Keratinocyte (primary cell): ENCODE results near the gene HHIPL1. TPM values are rescaled to one million over a fixed set of nuclear protein-coding genes. Genes with fewer than 3 reads are reported as not detected.
A peak's percentile ranks its signal among the peaks of the same experiment; 100 is the strongest.

Source experiments
- DNase-seq: peaks from one replicate; pipeline ENCODE4 v3.0.0-alpha.2; 2011; ENCODE audit warnings: low read depth, missing footprints, low spot score
- FAIRE-seq: peaks from 2 replicates; lab custom pipeline; 2011; peaks lifted over from hg19 to GRCh38; lab: Jason Lieb, UNC
- H2AFZ ChIP-seq: 2 replicates; pipeline ENCODE4 v1.6.0; 2012; ENCODE audit warnings: low read length, control low read depth, inconsistent platforms; ENCODE audit not compliant: control insufficient read depth
- H3K27ac ChIP-seq: 2 replicates; pipeline ENCODE4 v1.5.1; 2011; ENCODE audit warnings: low read length; ENCODE audit not compliant: control insufficient read depth, insufficient read depth
- H3K27me3 ChIP-seq: 3 replicates; pipeline ENCODE4 v1.6.0; 2011; ENCODE audit warnings: low read length; ENCODE audit not compliant: control insufficient read depth, insufficient read depth; ENCODE audit errors: extremely low read depth
- H3K36me3 ChIP-seq, 2 experiments: 2 replicates in 1 of 2; 3 replicates in 1 of 2; pipeline ENCODE4 v1.5.1; 2011; ENCODE audit warnings: low read length in 2 of 2, mild to moderate bottlenecking in 1 of 2; ENCODE audit not compliant: control insufficient read depth in 2 of 2, insufficient read depth in 2 of 2; ENCODE audit errors: extremely low read depth in 1 of 2
- H3K4me1 ChIP-seq: 3 replicates; pipeline ENCODE4 v1.5.1; 2011; ENCODE audit warnings: low read length; ENCODE audit not compliant: control insufficient read depth, insufficient read depth; ENCODE audit errors: extremely low read depth
- H3K4me2 ChIP-seq: 3 replicates; pipeline ENCODE4 v1.6.0; 2011; ENCODE audit warnings: low read depth, low read length; ENCODE audit not compliant: control insufficient read depth, insufficient read depth; ENCODE audit errors: extremely low read depth
- H3K4me3 ChIP-seq, 3 experiments: fragments of 200-600 bp in 1 of 3; sonication (generic) in 1 of 3; 2 replicates in 2 of 3; 3 replicates in 1 of 3; pipeline ENCODE4 v1.5.1; 2011 to 2016; ENCODE audit warnings: low read length in 3 of 3, mild to moderate bottlenecking in 3 of 3, control low read depth in 2 of 3, inconsistent platforms in 1 of 3, low read depth in 1 of 3, mixed read lengths in 1 of 3, mixed run types in 1 of 3, moderate library complexity in 1 of 3; ENCODE audit not compliant: control insufficient read depth in 2 of 3, insufficient read depth in 2 of 3; ENCODE audit errors: extremely low read depth in 1 of 3
- H3K79me2 ChIP-seq: 2 replicates; pipeline ENCODE4 v1.6.0; 2012; ENCODE audit warnings: low read length; ENCODE audit not compliant: control insufficient read depth, insufficient read depth
- H3K9ac ChIP-seq: 3 replicates; pipeline ENCODE4 v1.6.0; 2011; ENCODE audit warnings: low read length; ENCODE audit not compliant: control insufficient read depth, insufficient read depth; ENCODE audit errors: extremely low read depth
- H3K9me1 ChIP-seq: 3 replicates; pipeline ENCODE4 v1.6.0; 2011; ENCODE audit warnings: low read length; ENCODE audit not compliant: control insufficient read depth, insufficient read depth; ENCODE audit errors: extremely low read depth
- H3K9me3 ChIP-seq: 2 replicates; pipeline ENCODE4 v1.5.1; 2012; ENCODE audit warnings: low read depth, low read length; ENCODE audit not compliant: control insufficient read depth
- H4K20me1 ChIP-seq: 3 replicates; pipeline ENCODE4 v1.6.0; 2011; ENCODE audit warnings: low read length; ENCODE audit not compliant: control insufficient read depth, insufficient read depth; ENCODE audit errors: extremely low read depth
- EZH2 ChIP-seq: IDR thresholded peaks from one replicate; pipeline ENCODE4 v1.6.1; 2012; ENCODE audit warnings: inconsistent platforms, mild to moderate bottlenecking, low read length, moderate library complexity
- dilution Hi-C: fragments of 300-500 bp; cut with MboI; formaldehyde crosslinking; loops from one replicate; pipeline ENCODE4 v1.7.0; 2020; ENCODE audit warnings: low sequenced_read_pairs; ENCODE audit not compliant: extremely low pct_ligation_motif_present
- polyA plus RNA-seq, 5 experiments: library from polyadenylated mRNA; depleted of rRNA in 3 of 5; stranded (reverse) in 3 of 5; stranded (forward) in 1 of 5; unstranded in 1 of 5; fragments of >200 nt; gene quantifications; 1 replicate in 1 of 5; 2 replicates in 3 of 5; 3 replicates in 1 of 5; pipeline versions ENCODE4 v1.2.1 to v1.2.3, GENCODE V29; 2011 to 2012; ENCODE audit warnings: missing spikeins in 2 of 5, low read depth in 1 of 5, low replicate concordance in 1 of 5
- TF ChIP-seq, protein P1 (sequence below), 3 experiments: IDR thresholded peaks in 1 of 3; conservative IDR thresholded peaks in 1 of 3; optimal IDR thresholded peaks in 1 of 3; 2 replicates in 2 of 3; 3 replicates in 1 of 3; pipeline versions ENCODE3 to v1.5.1; 2011; ENCODE audit warnings: low read length in 3 of 3, mild to moderate bottlenecking in 3 of 3, moderate library complexity in 2 of 3, control low read depth in 1 of 3, inconsistent platforms in 1 of 3; ENCODE audit not compliant: insufficient read depth in 2 of 3; ENCODE audit errors: extremely low read depth in 1 of 3

HHIPL1 gene
- polyA plus RNA-seq, 1 donor (not counting 4 experiments of a cell fraction or from before 2014, with no cell fraction given), result 0.08 TPM

DNA sequence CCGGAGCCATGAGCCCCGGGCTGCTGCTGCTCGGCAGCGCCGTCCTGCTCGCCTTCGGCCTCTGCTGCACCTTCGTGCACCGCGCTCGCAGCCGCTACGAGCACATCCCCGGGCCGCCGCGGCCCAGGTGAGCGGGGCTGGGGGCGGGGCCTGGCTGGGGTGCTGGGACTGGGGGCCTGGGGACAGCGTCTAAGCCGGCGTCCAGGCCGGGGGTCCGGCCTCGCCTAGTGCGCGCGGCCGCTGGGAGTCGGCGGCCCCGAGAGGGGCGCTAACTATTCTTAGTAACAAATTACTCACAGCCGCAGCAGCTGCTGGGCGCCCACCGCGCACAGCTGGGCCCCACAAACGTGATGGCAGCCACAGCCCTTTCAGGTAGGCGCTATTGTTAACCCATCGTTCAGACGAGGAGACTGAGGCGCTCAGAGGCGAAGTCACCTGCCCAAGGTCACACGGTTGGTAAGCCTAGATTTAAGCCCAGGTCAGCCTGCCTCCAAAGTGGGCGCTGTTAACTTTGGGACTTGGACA, 39.5 kb downstream of the HHIPL1 start:
- Histone ChIP-seq H3K4me1 (peaks cover 5% of the 10 kb centered on the region), H3K36me3 (no peaks in the 10 kb centered on the region), H3K9ac (peak overlapping the region; percentile 15), H3K4me3 (peak overlapping the region; percentile 34 to 63 (median 58)), H3K27ac (no peak overlapping the region), H2AFZ (peak overlapping the region; percentile 42), H3K4me2 (peak overlapping the region; percentile 60), H3K79me2 (no peaks in the 10 kb centered on the region), H3K9me1 (no peaks in the 10 kb centered on the region), H3K9me3 (no peaks in the 10 kb centered on the region), H3K27me3 (peaks cover 18% of the 10 kb centered on the region), H4K20me1 (no peaks in the 10 kb centered on the region)
- no peak for DNase-seq
- TF ChIP-seq, protein P1, sequence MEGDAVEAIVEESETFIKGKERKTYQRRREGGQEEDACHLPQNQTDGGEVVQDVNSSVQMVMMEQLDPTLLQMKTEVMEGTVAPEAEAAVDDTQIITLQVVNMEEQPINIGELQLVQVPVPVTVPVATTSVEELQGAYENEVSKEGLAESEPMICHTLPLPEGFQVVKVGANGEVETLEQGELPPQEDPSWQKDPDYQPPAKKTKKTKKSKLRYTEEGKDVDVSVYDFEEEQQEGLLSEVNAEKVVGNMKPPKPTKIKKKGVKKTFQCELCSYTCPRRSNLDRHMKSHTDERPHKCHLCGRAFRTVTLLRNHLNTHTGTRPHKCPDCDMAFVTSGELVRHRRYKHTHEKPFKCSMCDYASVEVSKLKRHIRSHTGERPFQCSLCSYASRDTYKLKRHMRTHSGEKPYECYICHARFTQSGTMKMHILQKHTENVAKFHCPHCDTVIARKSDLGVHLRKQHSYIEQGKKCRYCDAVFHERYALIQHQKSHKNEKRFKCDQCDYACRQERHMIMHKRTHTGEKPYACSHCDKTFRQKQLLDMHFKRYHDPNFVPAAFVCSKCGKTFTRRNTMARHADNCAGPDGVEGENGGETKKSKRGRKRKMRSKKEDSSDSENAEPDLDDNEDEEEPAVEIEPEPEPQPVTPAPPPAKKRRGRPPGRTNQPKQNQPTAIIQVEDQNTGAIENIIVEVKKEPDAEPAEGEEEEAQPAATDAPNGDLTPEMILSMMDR (optimal IDR thresholded peaks at IDR 0.05 in 1 of 3, IDR thresholded peaks at IDR 0.05 in 1 of 3, conservative IDR thresholded peaks at IDR 0.05 in 1 of 3; ENCODE audit: extremely low read depth in 1 of 3, insufficient read depth in 2 of 3, low read length in 3 of 3), result no peak
- no peak for TF ChIP-seq EZH2
- no peak for FAIRE-seq
- dilution Hi-C loops, result no loop called here

DNA sequence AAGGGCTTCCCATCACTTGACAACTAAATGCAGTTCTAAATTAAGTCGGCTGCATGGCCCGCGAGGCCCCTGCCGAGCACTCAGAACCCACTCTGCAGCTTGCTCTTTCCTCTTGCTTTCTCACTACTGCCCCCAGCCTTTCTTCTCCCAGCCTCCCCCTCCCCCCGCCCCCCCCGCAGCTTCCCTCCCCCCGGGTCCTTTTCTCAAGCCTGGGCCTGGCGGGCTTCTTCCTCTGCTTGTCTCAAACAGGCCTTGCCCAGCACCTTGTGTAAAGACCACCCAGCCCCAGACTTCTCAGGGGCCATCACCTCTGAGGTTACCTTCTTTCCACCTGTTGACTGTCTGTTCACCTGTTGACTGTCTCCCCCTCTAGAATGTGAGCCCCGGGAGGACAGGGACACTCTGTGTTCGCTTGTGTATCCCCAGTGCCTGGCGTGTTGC, 40.2 kb downstream of the HHIPL1 start:
- Histone ChIP-seq H3K4me2 (no peak overlapping the region), H4K20me1 (no peaks in the 10 kb centered on the region), H3K4me3 (no peak overlapping the region), H2AFZ (no peak overlapping the region), H3K79me2 (no peaks in the 10 kb centered on the region), H3K9me1 (no peaks in the 10 kb centered on the region), H3K36me3 (no peaks in the 10 kb centered on the region), H3K27me3 (peaks cover 13% of the 10 kb centered on the region), H3K9me3 (no peaks in the 10 kb centered on the region), H3K27ac (no peak overlapping the region), H3K9ac (no peak overlapping the region), H3K4me1 (peaks cover 5% of the 10 kb centered on the region)
- dilution Hi-C loops, result no loop called here
- DNase-seq (no peak), FAIRE-seq (no peak)
- TF ChIP-seq, protein P1 (optimal IDR thresholded peaks at IDR 0.05 in 1 of 3, IDR thresholded peaks at IDR 0.05 in 1 of 3, conservative IDR thresholded peaks at IDR 0.05 in 1 of 3; ENCODE audit: extremely low read depth in 1 of 3, insufficient read depth in 2 of 3, low read length in 3 of 3), result no peak
